LoVo (cell line): ENCODE measurements around the gene SCAI.
"Not testable (repeated sequence)": the region's sequence is repeated elsewhere in the genome, so short reads cannot be mapped to it uniquely, and the experiment has no call there.

Source experiments
- DNase-seq: peaks from one replicate; pipeline ENCODE4 v3.0.0-alpha.2; 2016; ENCODE audit warnings: low spot score

Gene SCAI

DNA sequence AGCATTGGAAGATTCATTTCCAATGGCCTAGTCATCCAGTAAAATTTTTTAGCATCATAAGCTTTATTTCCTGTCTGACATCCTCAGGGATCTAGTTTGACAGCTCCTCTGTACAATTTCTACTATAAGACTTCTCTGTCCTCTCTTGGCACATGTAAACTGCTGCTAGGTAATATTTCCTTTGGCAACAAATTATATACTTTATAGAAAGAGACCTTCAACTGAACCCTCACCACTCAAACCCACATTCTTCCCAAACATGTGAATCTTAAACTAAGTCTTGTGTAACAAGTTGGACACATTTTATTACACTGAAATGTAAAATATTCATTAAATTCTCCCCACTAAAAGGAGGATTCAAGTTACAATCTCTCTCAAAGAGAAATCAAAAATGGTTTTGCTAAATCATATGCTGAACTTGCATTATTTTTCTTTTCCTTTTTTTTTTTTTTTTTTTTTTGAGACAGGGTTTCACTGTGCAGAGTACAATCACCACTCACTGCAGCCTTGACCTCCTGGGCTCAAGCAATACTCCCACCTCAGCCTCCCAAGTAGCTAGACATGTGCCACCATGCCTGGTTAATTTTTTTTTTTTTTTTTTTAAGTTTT is 36.9 kb downstream of the SCAI start:
- DNase-seq, result no peak

- DNase-seq, result no peak
These were observed 39.4 kb downstream of the SCAI start for GRCh38 chr9:125103770-125104460.

DNA sequence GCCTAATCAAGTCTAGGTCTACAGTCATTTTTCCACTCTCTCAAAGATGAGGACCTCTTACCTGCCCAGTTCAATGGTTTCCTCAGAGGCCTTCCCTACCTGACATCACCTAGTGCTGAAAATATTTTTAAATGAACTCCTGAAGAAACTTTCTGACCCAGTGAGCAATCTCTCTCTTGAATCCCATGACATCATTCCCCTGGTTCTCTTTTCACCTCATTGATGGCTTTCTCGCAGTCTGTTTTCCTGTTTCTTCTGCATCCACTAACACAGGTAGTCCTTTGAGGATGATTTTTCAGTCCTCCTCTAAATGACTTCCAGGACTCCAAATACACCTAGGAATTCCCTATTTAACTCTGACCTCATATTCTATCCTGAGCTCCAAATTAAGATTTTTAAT is 40.3 kb downstream of the SCAI start:
- DNase-seq, result no peak

GRCh38 chr9:125100822-125101221 is 42.5 kb downstream of the SCAI start:
- DNase-seq, result no peak

- DNase-seq, result no peak
These were observed 43.5 kb downstream of the SCAI start for GRCh38 chr9:125099816-125100215.

DNA sequence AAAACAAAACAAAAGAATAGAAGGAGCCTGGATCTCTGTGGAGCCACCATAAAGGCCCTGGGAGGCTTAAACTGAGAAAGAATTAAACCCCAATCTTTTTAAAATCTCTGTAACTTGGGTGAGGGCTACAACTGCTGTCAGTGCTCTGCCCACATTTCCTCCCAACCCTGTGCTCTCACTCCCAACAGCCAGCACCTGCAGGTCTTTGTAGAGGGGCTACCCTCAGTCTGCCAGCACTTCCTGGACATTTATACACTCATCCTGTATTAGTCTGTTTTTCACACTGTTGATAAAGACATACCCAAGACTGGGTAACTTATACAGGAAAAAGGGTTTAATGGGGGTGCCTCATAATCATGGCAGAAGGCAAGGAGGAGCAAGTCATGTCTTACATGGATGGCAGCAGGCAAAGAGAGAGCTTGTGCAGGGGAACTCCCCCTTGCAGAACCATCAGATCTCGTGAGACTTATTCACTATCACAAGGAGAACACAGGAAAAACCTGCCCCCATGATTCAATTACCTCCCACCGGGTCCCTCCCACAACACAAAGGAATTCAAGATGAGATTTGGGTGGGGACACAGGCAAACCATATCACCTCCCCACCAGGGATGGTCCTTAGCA is 47.4 kb downstream of the SCAI start:
- no peak for DNase-seq

GRCh38 chr9:125091121-125091520 is 52.2 kb downstream of the SCAI start:
- DNase-seq, result no peak

GRCh38 chr9:125089331-125089730 is 54.0 kb downstream of the SCAI start:
- no peak for DNase-seq

- no peak for DNase-seq
These were observed 54.6 kb downstream of the SCAI start for GRCh38 chr9:125088752-125089151.

GRCh38 chr9:125085703-125086477 is 57.4 kb downstream of the SCAI start:
- DNase-seq, result no peak

GRCh38 chr9:125082197-125082596 is 61.1 kb downstream of the SCAI start:
- DNase-seq, result not testable (repeated sequence)

- not testable (repeated sequence) for DNase-seq
These were observed 62.5 kb downstream of the SCAI start for GRCh38 chr9:125080797-125081196.

GRCh38 chr9:125079931-125080330 is 63.4 kb downstream of the SCAI start:
- no peak for DNase-seq

- no peak for DNase-seq
These were observed 67.3 kb downstream of the SCAI start for GRCh38 chr9:125075997-125076396.

DNA sequence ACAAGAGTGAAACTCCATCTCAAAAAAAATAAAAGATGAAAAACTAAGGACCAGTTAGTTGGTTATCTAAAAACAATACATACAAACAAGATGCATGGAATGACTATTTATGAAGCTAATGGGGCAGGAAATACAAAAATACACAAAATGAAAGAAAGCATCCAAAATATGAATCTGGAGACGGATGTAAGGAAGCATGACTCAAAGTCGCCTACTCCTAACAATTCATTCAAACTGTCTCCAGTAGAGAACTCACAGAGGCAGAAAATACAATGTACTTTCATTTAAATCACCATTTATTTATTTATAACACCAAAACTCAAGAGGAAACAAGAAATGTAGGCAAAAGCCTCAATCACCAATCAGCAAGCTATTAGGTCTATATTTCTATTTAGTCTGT is 68.4 kb downstream of the SCAI start:
- no peak for DNase-seq

DNA sequence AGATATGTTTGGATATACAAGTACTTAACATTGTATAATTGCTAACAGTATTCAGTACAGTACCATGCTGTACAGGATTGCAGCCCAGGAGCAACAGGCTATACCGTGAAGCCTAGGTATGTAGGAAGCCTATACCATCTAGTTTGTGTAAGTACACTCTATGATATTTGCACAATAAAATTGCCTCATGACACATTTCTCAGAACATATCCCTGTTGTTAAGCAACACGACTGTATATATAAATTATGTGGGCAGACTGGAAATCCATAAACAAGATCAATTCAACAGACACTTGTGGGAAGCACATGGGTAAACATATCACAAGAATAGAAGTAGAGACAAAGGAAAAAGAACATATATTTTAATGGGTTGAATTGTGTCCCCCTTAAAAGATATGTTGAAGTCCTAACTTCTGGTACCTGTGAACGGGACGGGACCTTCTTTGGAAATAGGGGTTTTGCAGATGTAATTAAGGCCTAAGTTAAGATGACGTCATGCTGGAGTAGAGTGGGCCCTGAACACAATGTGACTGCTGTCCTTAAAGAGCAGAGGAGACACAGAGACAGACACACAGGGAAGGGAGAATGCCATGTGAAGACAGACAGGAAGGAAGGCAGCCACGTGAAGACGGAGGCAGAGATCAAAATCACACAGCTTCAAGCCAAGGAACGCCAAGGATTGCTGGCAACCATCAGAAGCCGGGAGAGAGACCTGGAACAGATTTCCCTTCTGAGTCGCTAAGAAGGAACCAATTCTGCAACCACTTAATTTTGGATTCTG is 76.3 kb downstream of the SCAI start:
- no peak for DNase-seq

DNA sequence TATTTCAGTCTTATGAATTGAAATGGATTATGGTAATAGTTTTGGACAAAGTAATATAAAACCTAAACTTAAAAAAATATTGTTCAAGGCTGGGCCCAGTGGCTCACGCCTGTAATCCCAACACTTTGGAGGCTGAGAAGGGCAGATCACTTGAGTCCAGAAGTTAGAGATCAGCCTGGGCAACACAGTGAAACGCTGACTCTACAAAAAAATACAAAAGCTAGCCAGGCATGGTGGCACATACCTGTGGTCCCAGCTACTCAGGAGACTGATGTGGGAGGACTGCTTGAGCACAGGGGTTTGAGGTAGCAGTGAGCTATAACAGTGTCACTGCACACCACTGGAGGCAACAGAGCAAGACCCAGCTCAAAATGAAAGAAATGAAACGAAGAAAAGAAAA is 81.9 kb downstream of the SCAI start:
- DNase-seq, result no peak

GRCh38 chr9:125049212-125050049 is 93.9 kb downstream of the SCAI start:
- no peak for DNase-seq

DNA sequence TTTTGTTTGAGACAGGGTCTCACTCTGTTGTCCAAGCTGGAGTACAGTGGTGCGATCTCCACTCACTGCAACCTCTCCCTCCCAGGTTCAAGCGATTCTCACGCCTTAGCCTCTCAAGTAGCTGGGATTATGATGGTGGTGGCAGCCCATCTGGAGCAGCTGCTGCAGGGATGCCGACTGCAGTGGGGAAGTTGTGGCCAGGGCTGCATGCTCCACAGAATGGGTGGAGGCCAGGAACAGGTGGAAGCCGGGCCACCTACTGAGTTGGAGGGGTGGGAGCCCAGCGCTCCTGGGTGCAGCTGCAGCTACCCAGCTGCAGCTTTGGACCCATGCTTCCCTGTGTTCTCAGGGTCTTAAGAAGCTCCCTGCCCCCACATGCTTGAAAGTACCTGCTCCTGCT is 99.7 kb downstream of the SCAI start:
- no peak for DNase-seq

- no peak for DNase-seq
These were observed 100.2 kb downstream of the SCAI start for GRCh38 chr9:125043148-125043547.

- no peak for DNase-seq
These were observed 105.2 kb downstream of the SCAI start for GRCh38 chr9:125038166-125038565.
